Suppressor macrophage treated with lipopolysaccharide for 1 hour (primary cell): Measurements from ENCODE around the gene TAF1A.

ENCODE experiments used
- DNase-seq, 3 donors: peaks; one replicate each; pipeline ENCODE4 v3.0.0-alpha.2; 2020 to 2022

TAF1A gene

GRCh38 chr1:222529916-222530315 lies 59.8 kb downstream of the TAF1A start:
- DNase-seq = no peak

GRCh38 chr1:222529181-222529580 lies 60.6 kb downstream of the TAF1A start:
- no peak for DNase-seq

GRCh38 chr1:222525951-222526350 lies 63.8 kb downstream of the TAF1A start:
- no peak for DNase-seq

- DNase-seq = no peak
Observed at GRCh38 chr1:222523852-222524251, 65.9 kb downstream of the TAF1A start.

GRCh38 chr1:222522105-222522915 lies 67.4 kb downstream of the TAF1A start:
- no peak for DNase-seq

- peak; percentile 26 to 36 (median 31) for DNase-seq
Observed at GRCh38 chr1:222521299-222522104, 68.2 kb downstream of the TAF1A start.
